Measurements from ENCODE around the gene GGA2.

DNA sequence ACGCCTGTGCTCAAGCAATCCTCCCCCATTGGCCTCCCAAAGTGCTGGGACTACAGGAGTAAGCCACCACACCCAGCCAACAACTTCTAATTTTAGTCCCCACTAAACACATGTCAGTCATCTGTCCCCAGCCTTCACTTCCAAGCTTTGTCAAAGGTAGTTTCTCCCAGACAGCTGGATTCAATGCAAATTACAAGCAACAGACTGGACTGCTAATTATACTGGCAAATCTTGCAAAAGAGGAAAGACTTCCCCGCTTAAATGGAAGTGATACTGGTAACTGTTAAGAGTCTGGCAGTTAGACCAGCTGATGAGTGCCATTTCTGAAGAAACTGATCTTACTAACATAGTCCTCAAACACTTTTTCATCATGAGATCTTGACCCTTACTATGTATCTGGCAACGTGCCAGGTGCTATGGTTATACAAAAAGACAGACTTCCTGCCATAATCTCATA, 8.2 kb upstream of the GGA2 start:
- TF ChIP-seq SIN3A (IDR thresholded peaks at IDR 0.05; ENCODE audit: borderline replicate concordance, insufficient read depth, low read length): no peak
- TF ChIP-seq, protein P1, sequence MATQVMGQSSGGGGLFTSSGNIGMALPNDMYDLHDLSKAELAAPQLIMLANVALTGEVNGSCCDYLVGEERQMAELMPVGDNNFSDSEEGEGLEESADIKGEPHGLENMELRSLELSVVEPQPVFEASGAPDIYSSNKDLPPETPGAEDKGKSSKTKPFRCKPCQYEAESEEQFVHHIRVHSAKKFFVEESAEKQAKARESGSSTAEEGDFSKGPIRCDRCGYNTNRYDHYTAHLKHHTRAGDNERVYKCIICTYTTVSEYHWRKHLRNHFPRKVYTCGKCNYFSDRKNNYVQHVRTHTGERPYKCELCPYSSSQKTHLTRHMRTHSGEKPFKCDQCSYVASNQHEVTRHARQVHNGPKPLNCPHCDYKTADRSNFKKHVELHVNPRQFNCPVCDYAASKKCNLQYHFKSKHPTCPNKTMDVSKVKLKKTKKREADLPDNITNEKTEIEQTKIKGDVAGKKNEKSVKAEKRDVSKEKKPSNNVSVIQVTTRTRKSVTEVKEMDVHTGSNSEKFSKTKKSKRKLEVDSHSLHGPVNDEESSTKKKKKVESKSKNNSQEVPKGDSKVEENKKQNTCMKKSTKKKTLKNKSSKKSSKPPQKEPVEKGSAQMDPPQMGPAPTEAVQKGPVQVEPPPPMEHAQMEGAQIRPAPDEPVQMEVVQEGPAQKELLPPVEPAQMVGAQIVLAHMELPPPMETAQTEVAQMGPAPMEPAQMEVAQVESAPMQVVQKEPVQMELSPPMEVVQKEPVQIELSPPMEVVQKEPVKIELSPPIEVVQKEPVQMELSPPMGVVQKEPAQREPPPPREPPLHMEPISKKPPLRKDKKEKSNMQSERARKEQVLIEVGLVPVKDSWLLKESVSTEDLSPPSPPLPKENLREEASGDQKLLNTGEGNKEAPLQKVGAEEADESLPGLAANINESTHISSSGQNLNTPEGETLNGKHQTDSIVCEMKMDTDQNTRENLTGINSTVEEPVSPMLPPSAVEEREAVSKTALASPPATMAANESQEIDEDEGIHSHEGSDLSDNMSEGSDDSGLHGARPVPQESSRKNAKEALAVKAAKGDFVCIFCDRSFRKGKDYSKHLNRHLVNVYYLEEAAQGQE (IDR thresholded peaks at IDR 0.05; ENCODE audit: insufficient read depth in 1 of 2, low read depth in 2 of 2, low read length in 2 of 2): no peak
- TF ChIP-seq POLR2AphosphoS5 (IDR thresholded peaks at IDR 0.05; ENCODE audit: low read depth, low read length): no peak
- TF ChIP-seq TAF1 (IDR thresholded peaks at IDR 0.05; ENCODE audit: borderline replicate concordance, insufficient read depth, low read length): no peak
- no peak for TF ChIP-seq FOXP2 (optimal IDR thresholded peaks at IDR 0.05; ENCODE audit: borderline replicate concordance, extremely low read depth, extremely low read length, insufficient read depth)
